ENCODE results near the gene LHX4.

The LHX4 gene

GRCh38 chr1:180229483-180230415, at the start of gene LHX4:
LHX4 (plus strand) TSS chr1:180230264; CDS start chr1:180230530, 266 bp downstream.
- DNase-seq (ENCODE audit: low spot score) (peak; percentile 44), FAIRE-seq (no peak)

- FAIRE-seq (no peak), DNase-seq (ENCODE audit: low spot score) (no peak)
These were observed 49.0 kb upstream of the LHX4 start for GRCh38 chr1:180181048-180181447.

GRCh38 chr1:180181996-180182642, 47.9 kb upstream of the LHX4 start:
- FAIRE-seq (no peak), DNase-seq (ENCODE audit: low spot score) (no peak)

GRCh38 chr1:180182643-180183311, 47.3 kb upstream of the LHX4 start:
- FAIRE-seq: no peak
- no peak for DNase-seq (ENCODE audit: low spot score)

- DNase-seq (ENCODE audit: low spot score) (no peak), FAIRE-seq (no peak)
These were observed 46.6 kb upstream of the LHX4 start for GRCh38 chr1:180183426-180183825.

- DNase-seq (ENCODE audit: low spot score) (no peak), FAIRE-seq (no peak)
These were observed 46.0 kb upstream of the LHX4 start for GRCh38 chr1:180184041-180184440.

- FAIRE-seq: no peak
- DNase-seq (ENCODE audit: low spot score): no peak
These were observed 44.8 kb upstream of the LHX4 start for GRCh38 chr1:180185281-180185680.

GRCh38 chr1:180185971-180186645, 44.0 kb upstream of the LHX4 start:
- FAIRE-seq (no peak), DNase-seq (ENCODE audit: low spot score) (no peak)

- DNase-seq (ENCODE audit: low spot score): no peak
- FAIRE-seq: no peak
These were observed 43.2 kb upstream of the LHX4 start for GRCh38 chr1:180186831-180187230.

- FAIRE-seq: no peak
- DNase-seq (ENCODE audit: low spot score): no peak
These were observed 42.4 kb upstream of the LHX4 start for GRCh38 chr1:180187626-180188025.

GRCh38 chr1:180188091-180188506, 42.0 kb upstream of the LHX4 start:
- no peak for FAIRE-seq
- peak; percentile 37 for DNase-seq (ENCODE audit: low spot score)

- FAIRE-seq (no peak), DNase-seq (ENCODE audit: low spot score) (no peak)
These were observed 41.3 kb upstream of the LHX4 start for GRCh38 chr1:180188684-180189175.

GRCh38 chr1:180190091-180190490, 40.0 kb upstream of the LHX4 start:
- no peak for DNase-seq (ENCODE audit: low spot score)

GRCh38 chr1:180192172-180192571, 37.9 kb upstream of the LHX4 start:
- FAIRE-seq: no peak
- no peak for DNase-seq (ENCODE audit: low spot score)

More at GRCh38 chr1:180190091-180190490, 40.0 kb upstream of the LHX4 start:
- no peak for FAIRE-seq

- DNase-seq (ENCODE audit: low spot score) (no peak), FAIRE-seq (no peak)
These were observed 36.7 kb upstream of the LHX4 start for GRCh38 chr1:180193141-180194047.

GRCh38 chr1:180194048-180194425, 36.0 kb upstream of the LHX4 start:
- FAIRE-seq: no peak
- no peak for DNase-seq (ENCODE audit: low spot score)

- no peak for FAIRE-seq
These were observed 35.4 kb upstream of the LHX4 start for GRCh38 chr1:180194546-180195207.

GRCh38 chr1:180195401-180195800, 34.7 kb upstream of the LHX4 start:
- no peak for DNase-seq (ENCODE audit: low spot score)
- FAIRE-seq: no peak

More at GRCh38 chr1:180194546-180195207, 35.4 kb upstream of the LHX4 start:
- no peak for DNase-seq (ENCODE audit: low spot score)

GRCh38 chr1:180195916-180196315, 34.1 kb upstream of the LHX4 start:
- DNase-seq (ENCODE audit: low spot score) (no peak), FAIRE-seq (no peak)

Data from RCC 7860 (cell line).